Retina (tissue), 1 donor: ENCODE results near the gene GGTLC2.
"Not testable (repeated sequence)": the region's sequence is repeated elsewhere in the genome, so short reads cannot be mapped to it uniquely, and the experiment has no call there.

Experiments used
- DNase-seq: peaks from one replicate; pipeline ENCODE4 v3.0.0-alpha.2; 2016

Gene GGTLC2

DNA sequence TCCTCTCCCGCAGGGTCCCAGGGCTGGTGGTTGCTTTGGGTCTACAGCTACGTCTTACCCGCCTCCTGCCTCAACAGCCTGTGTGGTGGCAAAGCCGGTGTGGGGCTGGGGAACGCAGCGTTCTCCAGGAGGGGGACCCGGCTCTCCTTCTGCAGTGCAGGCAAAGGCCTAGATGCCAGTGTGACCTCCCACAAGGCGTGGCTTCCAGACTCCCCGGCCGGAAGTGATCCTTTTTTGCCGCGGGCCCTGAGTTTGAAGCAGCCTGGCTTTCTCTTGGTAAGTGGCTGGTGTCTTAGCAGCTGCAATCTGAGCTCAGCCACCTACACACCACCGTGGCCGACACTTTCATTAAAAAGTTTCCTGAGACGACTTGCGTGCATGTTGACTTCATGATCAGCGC lies 6.1 kb upstream of the GGTLC2 start:
- DNase-seq: not testable (repeated sequence)

DNA sequence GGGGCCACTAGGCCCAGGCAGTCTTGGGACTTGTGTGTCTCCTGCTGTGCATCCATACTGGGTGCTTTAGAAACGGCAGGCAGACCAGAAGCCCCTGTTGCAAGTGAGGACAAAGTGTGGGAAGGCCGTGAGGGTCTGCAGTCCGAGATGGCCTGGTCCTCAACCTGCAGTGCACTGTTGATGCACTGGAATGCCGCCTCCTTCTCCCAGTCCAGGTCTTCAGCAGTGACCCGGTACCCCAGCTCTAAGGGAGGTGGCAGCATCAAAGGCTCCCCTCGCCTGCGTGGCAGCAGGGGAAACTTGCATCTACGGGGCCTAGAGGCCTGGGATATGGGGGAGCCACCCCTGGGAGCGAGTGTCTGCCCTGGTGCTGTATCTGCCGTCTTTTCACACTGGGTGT lies 2.2 kb upstream of the GGTLC2 start:
- DNase-seq: not testable (repeated sequence)

DNA sequence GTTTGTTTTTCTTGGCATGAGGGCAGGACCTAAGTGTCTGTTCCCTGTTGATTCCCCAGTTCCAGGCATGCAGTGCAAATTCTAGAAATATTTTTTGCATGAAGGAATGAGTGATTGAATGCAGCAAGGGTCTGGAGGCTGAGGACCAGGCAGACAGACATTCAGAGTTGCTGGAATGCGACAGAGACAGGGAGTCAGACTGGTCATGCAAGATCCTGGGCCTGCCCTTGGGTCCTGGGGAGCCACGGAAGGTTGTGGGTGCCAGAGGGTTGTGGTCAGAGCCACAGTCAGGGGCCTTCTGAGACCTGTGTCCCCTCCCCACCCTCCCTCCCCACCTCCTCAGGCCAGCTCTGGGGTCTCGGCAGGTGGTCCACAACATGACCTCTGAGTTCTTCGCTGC lies 1.6 kb downstream of the GGTLC2 start:
- not testable (repeated sequence) for DNase-seq

DNA sequence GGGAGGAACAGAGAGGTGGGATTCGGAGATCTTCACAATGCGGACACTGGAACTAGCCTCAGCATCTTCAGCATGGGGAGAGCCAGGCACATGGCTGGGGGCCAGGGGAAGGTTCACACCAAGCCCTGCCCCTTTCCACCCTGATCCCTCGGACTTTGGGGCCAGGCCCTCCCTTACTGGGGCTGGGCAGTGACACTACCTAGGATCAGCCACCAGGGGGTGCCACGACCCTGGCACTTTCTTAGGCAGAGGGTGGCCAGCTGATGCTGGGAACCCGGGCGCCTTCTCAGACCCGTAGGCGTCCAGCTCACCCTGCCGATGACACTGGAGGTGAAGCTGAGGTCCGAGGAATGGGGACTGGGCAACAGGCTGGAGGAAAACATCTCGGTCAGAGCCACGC lies 3.5 kb downstream of the GGTLC2 start:
- DNase-seq: not testable (repeated sequence)

DNA sequence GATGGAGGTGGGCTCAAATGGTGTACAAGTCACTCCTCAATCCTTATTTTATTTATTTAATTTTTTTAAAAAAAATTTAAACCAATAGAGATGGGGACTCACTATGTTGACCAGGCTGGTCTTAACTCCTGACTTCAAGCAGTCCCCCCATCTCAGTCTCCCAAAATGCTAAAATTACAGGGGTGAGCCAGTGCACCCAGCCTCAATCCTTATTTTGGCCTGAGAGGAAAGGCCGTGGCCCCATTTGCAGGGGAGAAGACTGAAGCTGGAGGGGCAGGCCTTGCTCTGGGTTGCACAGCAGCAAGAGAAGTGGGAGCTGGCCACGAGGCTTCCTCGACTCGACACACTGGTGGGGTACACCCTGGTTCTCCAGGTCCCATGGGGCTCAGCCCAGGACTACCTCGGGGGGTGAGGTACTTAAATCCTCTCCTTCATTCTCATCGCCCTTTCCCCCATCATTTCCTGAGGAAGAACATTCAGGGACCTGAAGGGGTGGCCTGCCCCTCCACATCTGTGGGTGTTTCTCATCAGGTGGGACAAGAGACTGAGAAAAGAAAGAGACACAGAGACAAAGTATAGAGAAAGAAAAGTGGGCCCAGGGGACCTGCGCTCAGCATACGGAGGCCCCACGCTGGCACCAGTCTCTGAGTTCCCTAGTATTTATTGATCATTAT lies 4.6 kb downstream of the GGTLC2 start:
- DNase-seq: not testable (repeated sequence)

DNA sequence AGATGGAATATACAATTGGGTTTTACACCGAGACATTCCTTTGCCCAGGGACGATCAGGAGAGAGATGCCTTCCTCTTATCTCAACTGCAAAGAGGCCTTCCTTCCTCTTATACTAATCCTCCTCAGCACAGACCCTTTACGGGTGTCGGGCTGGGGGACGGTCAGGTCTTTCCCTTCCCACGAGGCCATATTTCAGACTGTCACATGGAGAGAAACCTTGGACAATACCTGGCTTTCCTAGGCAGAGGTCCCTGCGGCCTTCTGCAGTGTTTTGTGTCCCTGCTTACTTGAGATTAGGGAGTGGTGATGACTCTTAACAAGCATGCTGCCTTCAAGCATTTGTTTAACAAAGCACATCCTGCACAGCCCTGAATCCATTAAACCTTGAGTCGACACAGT lies 5.3 kb downstream of the GGTLC2 start:
- not testable (repeated sequence) for DNase-seq

DNA sequence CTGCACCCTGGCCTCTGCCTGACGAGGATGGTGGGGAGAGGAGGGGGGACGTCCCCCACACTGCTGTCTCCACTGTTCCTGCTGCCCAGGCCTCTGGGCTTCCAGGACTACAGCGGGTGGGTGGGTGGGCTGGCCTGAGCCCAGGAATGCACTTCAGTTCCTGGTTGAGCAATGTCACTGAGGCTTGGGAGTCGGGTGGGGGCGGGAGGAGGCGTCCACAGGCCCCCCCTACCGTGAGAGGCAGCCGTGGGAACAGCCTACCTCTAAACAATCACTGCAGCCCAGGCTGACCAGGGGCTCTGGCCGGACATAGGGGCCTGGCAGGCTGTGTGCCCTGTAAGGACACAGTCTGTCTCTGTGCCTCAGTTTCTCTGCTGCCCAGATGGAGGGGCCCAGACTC lies 6.0 kb downstream of the GGTLC2 start:
- DNase-seq: not testable (repeated sequence)

DNA sequence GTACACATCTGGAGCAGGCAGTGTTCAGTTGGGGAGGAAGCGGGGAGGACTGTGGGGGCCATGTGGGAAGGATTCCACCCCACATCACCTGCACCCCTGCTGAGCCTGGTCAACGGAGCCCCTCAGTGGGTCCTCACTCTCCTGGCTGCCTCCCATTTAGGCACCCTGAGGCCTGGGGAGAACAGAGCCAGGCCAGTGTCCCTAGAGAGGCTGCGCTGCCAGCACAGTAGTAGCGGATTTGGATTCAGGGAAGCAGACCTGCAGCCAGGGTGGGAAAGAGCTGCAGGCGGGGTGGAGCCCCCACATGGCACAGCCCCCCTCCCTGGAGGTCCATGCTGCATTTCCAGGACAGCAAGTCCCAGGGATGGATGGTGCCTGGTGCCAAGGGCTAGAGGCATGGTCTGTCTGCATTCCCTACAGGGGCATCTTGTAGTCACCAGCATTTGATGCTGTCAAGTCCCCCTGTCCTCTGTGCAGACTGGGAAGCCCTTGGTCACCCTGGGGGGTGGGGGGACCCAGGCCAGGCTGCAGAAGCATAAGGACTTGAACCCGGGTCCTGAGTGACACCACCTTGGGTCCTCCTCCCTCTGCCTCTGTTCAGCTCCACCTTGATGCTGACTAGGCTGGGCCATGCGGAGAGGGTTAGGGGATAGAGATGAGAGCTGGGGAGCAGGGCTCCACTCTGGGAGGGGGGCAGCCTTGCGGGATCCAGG lies 6.5 kb downstream of the GGTLC2 start:
- not testable (repeated sequence) for DNase-seq

DNA sequence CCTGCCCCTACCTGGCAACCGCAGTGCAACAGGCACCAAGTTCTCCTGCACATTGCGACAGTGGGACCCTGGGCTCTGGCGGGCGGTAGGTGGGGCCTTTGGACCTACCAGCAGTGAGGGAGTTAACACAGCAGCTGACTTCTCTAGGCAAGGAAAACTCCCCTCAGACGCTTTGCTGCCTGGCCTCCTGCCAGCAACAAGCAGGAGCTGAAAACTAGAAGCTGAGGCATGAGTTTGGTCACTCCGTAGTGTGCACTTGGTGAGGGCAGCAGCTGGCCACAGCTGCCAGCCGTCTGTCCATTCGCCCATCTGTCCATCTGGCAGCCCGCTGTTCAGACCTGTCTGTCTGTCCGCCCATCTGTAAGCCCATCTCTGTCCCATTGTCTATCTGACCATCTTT lies 7.2 kb downstream of the GGTLC2 start:
- not testable (repeated sequence) for DNase-seq

DNA sequence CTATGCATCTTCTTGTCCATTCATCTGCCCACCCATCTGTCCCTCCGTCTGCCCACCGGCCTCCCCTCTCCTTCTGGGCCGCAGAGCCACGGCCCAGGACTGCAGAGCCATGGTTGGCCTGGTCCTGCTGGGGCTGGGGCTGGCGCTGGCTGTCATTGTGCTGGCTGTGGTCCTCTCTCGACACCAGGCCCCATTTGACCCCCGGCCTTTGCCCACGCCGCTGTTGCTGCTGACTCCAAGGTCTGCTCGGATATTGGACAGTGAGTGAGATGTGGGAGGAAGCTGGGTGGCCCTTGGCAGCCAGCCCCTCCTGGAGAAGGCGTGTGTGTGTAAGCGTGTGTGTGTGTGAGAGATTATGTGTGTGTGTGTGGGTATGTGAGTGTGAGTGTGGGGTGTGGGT lies 7.7 kb downstream of the GGTLC2 start:
- not testable (repeated sequence) for DNase-seq

DNA sequence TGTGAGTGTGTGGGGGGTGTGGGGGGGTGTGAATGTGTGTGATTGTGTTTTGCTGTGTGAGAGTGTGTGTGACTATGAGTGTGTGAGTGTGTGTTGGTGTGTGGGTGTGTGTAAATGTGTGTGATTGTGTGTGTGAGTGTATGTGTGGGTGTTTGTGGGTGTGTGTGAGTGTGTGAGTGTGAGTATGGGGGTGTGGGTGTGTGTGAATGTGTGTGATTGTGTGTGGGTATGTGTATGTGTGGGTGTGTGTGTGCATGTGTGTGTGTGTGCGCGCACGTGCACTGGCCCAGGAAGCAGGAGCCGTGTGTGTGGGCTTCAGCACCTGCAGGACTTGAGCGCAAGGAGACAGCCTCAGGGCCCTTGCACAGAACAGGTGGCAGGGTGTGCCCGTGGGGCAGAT lies 8.2 kb downstream of the GGTLC2 start:
- DNase-seq: not testable (repeated sequence)

DNA sequence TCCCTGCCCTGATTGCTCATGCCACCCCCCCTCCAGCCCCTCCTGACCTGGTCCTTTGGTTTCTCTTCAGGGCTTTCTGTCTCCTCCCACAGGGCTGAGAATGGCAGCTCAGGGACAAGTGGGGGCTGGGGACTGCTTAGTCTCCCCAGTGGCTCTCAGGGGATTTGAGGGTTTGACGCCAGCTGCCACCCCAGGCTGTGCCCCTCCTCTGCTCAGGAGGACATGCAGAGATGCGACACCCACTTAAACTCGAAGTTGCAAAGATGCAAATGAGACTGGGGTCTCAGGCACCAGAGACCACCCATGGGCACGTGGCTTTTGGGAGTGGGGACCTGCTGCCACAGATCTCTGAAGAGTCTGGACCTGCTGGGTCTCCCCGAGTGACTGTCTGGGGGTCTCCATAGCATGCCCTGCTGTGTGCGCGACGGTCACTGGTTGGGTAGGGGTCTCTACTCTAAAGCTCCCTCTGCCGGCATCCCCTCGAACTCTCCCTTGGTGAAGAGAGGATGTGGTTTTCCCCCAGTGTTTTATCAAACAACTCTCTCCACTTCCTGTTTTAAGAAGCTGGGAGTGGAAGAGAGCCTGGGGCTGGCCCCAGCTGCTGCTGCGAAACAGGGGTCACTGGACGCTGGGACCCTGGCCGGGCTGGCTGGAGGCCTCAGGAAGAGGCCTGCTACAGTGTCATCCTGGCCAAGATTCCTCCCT lies 9.4 kb downstream of the GGTLC2 start:
- DNase-seq: not testable (repeated sequence)

DNA sequence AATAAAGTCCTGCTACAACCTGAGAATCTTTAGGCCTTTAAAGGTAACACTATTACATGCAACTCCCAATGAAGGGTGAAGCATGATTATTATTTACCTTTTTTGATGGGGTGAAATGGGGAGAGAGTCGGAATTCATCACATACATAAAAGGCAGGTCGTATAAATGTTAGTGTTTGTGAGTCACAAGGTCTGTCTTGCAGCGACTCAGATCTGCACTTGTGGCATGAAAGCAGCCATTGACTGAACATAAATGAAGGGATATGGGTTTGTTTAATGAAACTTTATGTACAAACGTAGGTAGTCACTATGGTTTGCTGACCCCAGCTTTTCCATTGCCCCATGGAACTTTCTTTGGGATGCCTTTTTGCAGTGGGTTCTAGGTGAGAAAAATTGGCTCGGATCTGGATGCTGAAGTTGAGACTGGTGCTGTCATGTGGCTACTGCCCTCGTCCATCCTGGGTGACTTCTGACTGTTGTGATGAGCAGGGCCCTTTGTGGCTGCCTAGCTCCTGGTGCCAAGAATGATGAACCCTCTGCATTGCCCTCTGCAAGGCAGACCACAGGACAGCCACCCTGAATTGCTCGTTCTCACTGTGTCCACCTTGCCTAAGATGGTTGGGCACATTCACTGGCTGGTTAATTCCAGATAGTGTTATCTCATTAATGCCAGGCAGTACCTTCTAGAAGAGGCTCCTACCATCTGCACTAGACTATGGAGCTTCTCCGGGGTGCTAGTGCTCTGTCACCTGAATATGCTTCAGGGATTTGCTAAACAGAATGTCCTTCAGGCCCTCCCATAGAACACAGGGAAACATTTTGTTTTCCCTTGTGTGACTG lies 11.3 kb downstream of the GGTLC2 start:
- DNase-seq: no peak

DNA sequence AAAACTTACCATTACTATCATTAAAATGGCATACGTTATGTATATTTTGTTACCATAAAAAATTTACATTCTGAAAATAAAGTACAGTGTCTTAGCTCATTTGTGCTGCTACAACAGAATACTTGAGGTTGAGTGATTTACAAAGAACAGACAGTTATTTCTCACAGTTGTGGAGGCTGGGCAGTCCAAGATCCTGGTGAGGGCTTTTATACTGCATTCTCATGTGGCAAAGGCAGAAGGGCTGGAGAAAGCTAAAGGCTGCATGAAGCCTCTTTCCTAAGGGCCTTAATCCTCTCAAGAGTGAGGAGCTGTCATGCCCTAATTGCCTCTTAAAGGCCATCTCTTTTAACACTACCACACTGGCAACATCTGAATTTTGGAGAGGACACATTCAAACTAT lies 13.3 kb downstream of the GGTLC2 start:
- DNase-seq: no peak

DNA sequence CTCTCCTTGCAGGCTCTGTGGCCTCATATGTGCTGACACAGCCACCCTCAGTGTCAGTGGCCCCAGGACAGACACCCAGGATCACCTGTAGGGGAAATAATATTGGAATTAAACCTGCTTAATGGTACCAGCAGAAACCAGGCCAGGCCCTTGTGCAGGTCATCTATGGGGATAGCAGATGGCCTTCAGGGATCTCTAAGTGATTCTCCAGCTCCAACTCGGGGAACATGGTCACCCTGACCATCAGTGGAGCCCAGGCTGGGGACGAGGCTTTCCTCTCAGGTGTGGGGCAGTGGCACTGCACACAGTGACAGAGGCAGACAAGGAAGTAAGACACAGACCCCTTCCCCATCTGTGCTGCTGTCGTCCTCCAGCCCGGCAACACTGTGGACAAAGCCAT lies 16.9 kb downstream of the GGTLC2 start:
- DNase-seq: no peak

DNA sequence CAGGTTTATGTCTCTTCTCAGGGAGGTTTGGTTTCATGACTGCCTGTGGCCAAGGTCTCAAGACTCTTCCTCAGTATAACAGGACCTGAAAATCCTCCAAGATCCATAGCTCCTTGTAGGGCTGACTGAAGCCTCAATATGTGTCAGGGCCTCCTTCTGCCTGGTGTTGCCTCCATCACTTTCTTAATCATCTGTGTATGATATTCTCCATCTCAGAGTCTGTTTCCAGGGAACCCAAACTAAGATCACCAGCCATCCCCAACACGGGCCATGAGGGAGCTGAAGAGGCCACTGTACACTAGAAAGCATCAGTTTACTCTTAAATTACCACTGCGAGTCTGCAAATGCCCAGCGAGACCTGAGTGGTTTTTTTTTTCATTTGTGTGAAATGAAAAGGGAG lies 17.7 kb downstream of the GGTLC2 start:
- DNase-seq: no peak

DNA sequence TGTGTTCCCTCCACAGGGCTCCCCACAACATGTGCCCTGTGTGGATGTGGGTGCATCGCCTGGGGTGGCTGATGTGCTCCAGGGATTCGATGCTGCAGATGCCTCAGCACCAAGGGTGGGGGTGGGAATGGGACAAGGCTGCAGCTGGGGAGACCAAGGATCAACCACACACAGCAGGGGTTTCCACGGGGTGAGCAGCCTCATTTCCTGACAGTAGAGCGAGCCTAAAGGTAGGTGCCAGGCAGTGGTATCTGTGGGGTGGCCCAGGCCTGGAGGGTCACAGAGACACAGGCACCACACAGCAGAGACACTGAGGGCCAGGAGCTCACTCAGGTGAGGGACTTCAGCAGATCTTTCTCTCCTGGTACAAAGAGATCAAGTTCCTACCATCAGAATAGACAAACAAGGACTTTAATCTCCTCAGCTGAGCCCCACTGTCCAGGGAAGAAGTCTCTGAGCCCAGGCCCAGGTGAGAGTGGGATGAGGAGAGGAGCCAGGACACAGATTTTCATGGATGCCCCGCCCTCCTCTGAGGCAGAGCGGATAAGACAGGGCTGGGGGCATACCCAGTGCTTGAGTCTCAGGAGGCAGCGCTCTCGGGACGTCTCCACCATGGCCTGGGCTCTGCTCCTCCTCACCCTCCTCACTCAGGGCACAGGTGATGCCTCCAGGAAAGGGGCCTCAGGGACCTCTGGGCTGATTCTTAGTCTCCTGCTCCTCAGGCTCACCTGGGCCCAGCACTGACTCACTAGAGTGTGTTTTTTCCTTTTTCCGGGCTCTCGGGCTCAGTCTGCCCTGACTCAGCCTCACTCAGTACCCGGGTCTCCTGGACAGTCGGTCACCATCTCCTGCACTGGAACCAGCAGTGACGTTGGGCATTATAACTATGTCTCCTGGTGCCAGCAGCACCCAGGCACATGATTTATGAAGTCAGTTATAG lies 19.7 kb downstream of the GGTLC2 start:
- no peak for DNase-seq

DNA sequence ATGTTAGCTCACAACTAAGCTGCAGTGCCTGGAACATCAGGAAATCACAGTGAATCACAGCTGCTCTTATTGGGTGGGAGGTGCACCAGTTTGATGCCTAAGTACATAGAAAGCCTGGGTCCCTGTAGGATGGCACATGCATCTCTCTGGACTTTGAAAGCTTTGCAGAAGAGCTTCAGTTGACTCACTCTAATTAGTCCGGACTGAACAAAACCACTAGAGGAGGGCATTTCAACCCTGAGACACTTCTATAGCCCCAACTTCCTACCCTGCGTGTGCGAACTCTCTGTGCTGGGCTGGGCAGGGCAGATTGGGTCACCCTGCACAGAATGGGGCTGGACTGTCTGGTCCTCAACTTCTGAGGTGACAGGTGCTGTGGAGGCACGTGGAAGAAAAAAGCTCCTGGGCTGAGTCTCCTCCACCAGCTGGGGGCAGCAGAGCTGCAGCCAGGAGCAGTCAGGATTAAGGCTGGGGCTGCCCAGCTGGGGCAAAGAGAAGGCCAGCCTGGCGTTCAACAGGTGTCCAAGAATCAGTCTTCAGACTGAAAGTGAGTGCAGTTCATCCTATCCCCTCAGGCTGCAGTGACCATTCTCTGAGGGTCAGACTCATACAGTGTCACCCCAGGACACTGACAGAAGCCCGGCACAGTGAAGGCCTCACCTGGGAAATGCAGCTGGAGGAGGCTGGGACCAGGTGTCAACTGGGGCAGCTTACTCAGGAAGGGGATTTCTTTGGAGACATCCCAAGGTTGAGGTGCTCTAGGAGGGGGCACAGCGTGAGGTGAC lies 22.1 kb downstream of the GGTLC2 start:
- peak; percentile 39 for DNase-seq

DNA sequence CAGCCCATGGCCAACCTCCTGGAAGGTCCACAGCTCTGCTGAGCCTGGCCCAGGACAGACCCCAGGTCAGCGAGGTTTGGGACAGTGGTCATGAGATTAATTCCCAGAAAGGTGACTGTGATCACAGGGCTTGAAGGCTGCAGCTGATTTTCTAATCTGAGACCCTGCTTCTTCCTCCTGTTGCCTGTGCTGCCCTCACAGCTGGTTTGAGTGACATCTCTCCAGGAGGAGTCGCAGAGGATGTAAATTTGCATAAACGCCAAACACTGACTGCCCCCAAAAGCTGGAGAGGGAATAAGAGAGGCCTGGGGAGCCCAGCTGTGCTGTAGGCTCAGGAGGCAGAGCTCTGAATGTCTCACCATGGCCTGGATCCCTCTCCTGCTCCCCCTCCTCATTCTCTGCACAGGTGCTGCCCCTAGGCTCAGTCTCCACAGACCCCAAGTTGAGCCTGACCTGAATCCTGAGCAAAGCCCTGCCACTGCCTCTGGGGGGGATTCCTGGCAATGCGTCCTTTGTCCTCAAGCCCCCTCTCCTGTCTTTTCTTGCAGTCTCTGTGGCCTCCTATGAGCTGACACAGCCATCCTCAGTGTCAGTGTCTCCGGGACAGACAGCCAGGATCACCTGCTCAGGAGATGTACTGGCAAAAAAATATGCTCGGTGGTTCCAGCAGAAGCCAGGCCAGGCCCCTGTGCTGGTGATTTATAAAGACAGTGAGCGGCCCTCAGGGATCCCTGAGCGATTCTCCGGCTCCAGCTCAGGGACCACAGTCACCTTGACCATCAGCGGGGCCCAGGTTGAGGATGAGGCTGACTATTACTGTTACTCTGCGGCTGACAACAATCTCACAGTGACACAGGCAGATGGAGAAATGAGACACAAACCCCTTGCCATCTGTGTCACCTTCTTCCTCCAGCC lies 23.8 kb downstream of the GGTLC2 start:
- no peak for DNase-seq

DNA sequence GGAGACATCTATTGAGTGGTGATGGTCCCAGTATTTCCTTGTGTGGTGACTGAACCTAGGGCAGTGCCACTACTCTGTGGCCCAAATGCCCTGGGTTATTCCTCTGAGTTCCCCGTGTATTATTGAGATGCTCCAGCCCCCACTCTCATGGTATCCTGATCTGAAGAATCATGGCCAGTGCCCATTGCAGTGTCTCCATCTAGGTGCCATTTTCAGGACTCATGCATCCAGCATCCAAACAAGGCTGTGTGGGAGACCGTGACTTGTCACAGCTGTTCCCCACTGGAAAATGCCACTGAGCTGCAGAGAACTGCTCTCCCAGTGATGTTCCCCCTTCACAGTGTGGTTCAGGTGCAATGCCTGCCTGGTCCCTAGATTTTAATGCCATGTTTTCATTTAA lies 24.7 kb downstream of the GGTLC2 start:
- DNase-seq: no peak
